ENCODE data around the gene MOK.
"Not testable (repeated sequence)": the region's sequence is repeated elsewhere in the genome, so short reads cannot be mapped to it uniquely, and the experiment has no call there.

MOK gene

GRCh38 chr14:102248121-102248520 lies 56.8 kb downstream of the MOK start:
- DNase-seq (ENCODE audit: low read depth in 2 of 2) = no peak

GRCh38 chr14:102246071-102246470 lies 58.9 kb downstream of the MOK start:
- no peak for DNase-seq (ENCODE audit: low read depth in 2 of 2)

DNA sequence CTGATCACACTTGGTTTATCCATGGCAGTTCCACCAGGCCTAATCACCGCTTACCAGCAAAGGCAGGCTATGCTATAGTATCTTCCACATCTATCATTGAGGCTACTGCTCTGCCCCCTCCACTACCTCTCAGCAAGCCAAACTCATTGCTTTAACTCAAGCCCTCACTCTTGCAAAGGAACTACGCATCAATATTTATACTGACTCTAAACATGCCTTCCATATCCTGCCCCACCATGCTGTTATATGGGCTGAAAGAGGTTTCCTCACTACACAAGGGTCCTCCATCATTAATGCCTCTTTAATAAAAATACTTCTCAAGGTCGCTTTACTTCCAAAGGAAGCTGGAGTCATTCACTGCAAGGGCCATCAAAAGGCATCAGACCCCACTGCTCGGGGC lies 61.2 kb downstream of the MOK start:
- not testable (repeated sequence) for DNase-seq (ENCODE audit: low read depth in 2 of 2)

DNA sequence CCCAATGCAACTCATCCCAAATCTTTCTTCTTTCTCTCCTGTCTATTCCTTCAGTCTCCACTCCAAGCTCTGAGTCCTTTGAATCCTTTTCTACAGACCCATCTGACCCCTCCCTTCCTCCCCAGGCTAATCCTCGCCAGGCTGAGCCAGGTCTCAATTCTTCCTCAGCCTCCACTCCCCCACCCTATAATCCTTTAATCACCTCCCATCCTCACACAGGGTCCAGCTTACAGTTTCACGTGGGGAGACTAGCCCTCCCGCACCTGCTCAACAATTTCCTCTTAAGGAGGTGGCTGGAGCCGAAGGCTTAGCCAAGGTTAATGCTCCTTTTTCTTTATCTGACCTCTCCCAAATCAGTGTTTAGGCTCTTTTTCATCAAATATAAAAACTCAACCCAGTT lies 63.8 kb downstream of the MOK start:
- DNase-seq (ENCODE audit: low read depth in 2 of 2) = no peak

DNA sequence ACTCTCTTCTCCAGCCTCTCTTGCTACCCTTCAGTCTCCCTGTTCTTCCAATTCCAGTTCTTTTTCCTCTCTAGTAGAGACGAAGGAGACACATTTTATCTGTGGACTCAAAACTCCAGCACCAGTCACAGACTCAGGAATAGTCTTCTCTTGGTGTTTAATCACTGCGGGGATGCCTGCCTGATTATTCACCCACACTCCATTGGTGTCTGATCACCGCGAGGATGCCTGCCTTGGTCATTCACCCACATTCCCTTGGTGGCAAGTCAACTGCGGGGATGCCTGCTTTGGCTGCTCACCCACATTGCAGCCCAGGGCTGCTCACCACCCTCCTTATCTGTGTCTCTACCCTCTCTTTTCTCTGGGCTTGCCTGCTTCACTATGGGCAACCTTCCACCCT lies 64.5 kb downstream of the MOK start:
- not testable (repeated sequence) for DNase-seq (ENCODE audit: low read depth in 2 of 2)

GRCh38 chr14:102239231-102239630 lies 65.7 kb downstream of the MOK start:
- DNase-seq (ENCODE audit: low read depth in 2 of 2) = no peak

DNA sequence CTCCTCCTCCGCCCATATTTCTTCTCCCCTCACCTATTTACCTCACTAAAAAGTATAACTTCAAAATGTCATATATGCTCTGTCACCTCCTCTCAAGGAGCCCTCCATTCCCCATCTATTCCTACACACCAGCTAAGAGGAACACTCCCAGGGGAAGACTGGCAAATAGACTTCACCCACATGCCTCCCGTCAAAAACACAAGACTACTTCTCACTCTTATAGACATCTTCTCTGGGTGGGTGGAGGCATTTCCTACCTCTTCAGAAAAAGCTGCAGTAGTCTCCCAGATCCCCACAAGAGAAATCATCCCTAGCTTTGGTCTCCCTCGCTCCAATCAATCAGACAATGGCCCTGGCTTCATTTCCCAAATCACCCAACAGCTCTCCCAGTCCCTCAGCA lies 66.2 kb downstream of the MOK start:
- DNase-seq (ENCODE audit: low read depth in 2 of 2) = no peak

- no peak for DNase-seq (ENCODE audit: low read depth in 2 of 2)
Measured at GRCh38 chr14:102238131-102238530, 66.8 kb downstream of the MOK start.

DNA sequence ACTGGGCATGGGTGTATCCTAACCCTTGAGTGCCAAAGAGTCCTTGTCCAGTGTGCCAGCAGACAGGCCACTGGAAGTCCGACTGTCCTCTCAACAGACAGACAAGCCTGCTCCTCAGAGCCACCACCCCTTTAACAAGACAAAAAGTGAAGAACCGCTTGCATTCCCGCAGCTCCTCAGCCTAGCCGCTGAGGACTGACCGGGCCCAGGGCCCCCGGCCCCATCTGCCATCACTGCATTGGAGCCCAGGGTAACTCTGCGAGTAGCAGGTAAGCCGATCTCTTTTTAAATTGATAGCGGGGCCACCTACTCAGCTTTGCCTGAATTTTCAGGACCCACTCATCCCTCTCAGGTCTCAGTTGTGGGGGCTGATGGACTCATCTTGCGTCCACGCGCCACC lies 68.9 kb downstream of the MOK start:
- no peak for DNase-seq (ENCODE audit: low read depth in 2 of 2)

DNA sequence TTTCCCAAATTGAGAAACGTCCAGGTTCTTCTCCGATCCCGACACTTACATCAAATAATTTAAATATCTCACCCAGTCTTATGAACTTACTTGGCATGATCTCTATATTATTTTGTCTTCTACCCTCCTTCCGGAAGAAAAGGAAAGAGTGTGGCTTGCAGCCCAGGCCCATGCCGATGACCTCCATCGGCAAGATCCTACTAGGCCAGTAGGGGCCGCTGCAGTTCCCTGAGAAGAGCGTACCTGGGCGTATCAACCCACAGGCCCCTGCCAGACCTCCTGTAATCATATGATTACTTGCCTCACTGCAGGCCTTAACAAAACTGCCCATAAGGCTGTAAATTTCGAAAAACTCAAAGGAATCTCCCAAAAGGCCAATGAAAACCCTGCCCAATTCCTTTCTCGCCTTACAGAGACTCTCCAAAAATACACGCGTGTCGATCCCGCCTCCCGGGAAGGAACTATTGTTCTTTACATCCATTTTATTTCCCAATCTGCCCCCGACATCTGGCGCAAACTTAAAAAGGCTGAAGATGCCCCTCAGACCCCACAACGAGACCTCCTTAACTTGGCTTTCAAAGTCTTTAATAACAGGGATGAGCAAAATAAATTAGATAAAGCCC lies 69.6 kb downstream of the MOK start:
- peak; percentile 67 to 71 for DNase-seq (ENCODE audit: low read depth in 2 of 2)

- DNase-seq (ENCODE audit: low read depth in 2 of 2) = no peak
Measured at GRCh38 chr14:102234331-102235264, 70.4 kb downstream of the MOK start.

GRCh38 chr14:102233081-102233480 lies 71.9 kb downstream of the MOK start:
- DNase-seq (ENCODE audit: low read depth in 2 of 2) = no peak

DNA sequence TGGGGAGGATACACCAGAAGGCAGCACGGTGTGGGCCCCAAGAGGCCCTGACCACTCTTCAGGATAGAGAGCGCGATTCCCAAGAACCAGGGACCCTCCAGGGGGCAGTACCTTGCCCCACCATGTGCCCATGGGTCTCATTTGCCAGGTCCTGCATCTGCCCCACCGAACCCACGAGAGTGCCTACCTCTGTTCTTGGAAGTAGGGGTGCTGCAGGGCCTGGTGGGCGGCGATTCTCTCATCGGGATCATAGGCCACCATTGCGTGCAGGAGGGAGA lies 72.7 kb downstream of the MOK start:
- DNase-seq (ENCODE audit: low read depth in 2 of 2) = no peak

- no peak for DNase-seq (ENCODE audit: low read depth in 2 of 2)
Measured at GRCh38 chr14:102231476-102232347, 73.3 kb downstream of the MOK start.

GRCh38 chr14:102230481-102231210 lies 74.3 kb downstream of the MOK start:
- DNase-seq (ENCODE audit: low read depth in 2 of 2) = no peak

GRCh38 chr14:102229739-102230092 lies 75.2 kb downstream of the MOK start:
- no peak for DNase-seq (ENCODE audit: low read depth in 2 of 2)

DNA sequence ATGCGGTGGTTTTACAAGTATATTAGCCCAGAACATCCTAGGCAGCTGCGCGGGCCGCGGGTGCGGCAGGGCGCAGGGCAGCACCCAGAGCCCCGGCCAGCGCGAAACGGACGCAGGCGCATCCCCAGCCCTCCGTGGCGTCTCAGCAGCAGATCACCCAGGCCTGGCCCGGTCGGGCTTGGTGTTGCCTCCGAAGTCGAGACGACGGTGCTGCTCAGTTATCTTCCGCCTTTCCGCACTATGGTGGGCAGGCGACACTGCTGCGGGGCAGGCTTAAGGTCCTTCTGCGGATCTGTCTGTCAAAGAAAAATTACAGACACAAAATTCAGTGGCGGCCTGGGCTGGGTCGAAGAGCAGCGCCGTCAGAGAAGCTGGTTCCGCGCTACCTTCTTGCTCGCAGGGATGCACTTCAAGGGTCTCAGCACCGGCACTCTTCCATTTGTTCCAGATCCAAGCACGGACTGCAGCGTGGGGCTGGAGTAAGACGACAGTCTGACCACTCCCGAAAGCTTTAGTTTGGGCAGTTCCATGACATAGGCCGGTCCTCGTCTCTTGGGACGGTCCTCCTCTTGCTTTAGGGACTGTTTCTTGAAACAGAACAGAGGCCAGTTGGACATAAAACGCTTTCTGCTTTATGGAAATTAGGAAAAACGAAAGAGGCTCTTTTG lies 75.8 kb downstream of the MOK start:
- no peak for DNase-seq (ENCODE audit: low read depth in 2 of 2)

- DNase-seq (ENCODE audit: low read depth in 2 of 2) = no peak
Measured at GRCh38 chr14:102227184-102227964, 77.6 kb downstream of the MOK start.

- no peak for DNase-seq (ENCODE audit: low read depth in 2 of 2)
Measured at GRCh38 chr14:102226356-102227125, 78.4 kb downstream of the MOK start.

GRCh38 chr14:102225936-102226335 lies 79.0 kb downstream of the MOK start:
- DNase-seq (ENCODE audit: low read depth in 2 of 2) = no peak
